Lung microvascular endothelial cell (primary cell): ENCODE data around the gene DCAF15. TPM values are rescaled to one million over a fixed set of nuclear protein-coding genes. Genes with fewer than 3 reads are reported as not detected.

ENCODE experiments used
- total RNA-seq: library from RNA; depleted of rRNA; stranded (reverse); fragments of >200 nt; gene quantifications from 2 replicates; pipeline ENCODE4 v1.2.1, GENCODE V29; 2014

The DCAF15 gene
- total RNA-seq, 1 donor from 2014 or later = 8.5 TPM

Other genes with a start within 250 kb of the DCAF15 start
- 17.0 and 22.4 TPM in 2 replicates for gene MRI1, start 188.0 kb upstream of the DCAF15 start, total RNA-seq
- 37.5 and 46.2 TPM in 2 replicates for gene C19orf53, start 178.1 kb upstream of the DCAF15 start, total RNA-seq
- 7.8 and 11.3 TPM in 2 replicates for gene ZSWIM4, start 157.1 kb upstream of the DCAF15 start, total RNA-seq
- 0.40 TPM in 1 of 2 replicates, not detected in the other for gene NANOS3, start 75.4 kb upstream of the DCAF15 start, total RNA-seq
- gene BRME1, start 46.4 kb upstream of the DCAF15 start, total RNA-seq = under 0.01 and 0.20 TPM in 2 replicates
- 3.3 and 3.8 TPM in 2 replicates for gene CC2D1A, start 46.3 kb upstream of the DCAF15 start, total RNA-seq
- not detected in 2 replicates for gene PODNL1, start 14.1 kb upstream of the DCAF15 start, total RNA-seq
- gene RFX1, start 53.8 kb downstream of the DCAF15 start, total RNA-seq = 1.3 and 2.2 TPM in 2 replicates
- not detected in 2 replicates for gene RLN3, start 75.6 kb downstream of the DCAF15 start, total RNA-seq
- gene IL27RA, start 79.3 kb downstream of the DCAF15 start, total RNA-seq = 1.2 and 4.1 TPM in 2 replicates
- gene PALM3, start 109.6 kb downstream of the DCAF15 start, total RNA-seq = not detected in 2 replicates
- gene MISP3, start 120.3 kb downstream of the DCAF15 start, total RNA-seq = 0.22 TPM in 1 of 2 replicates, not detected in the other
- gene C19orf67, start 133.3 kb downstream of the DCAF15 start, total RNA-seq = not detected in 2 replicates
- 8.3 and 18.3 TPM in 2 replicates for gene SAMD1, start 138.2 kb downstream of the DCAF15 start, total RNA-seq
- 27.0 and 32.9 TPM in 2 replicates for gene PRKACA, start 165.3 kb downstream of the DCAF15 start, total RNA-seq
- gene ASF1B, start 184.1 kb downstream of the DCAF15 start, total RNA-seq = 4.0 and 11.6 TPM in 2 replicates